MCF 10A (cell line): Measurements from ENCODE around the gene NUDT22. TPM values are rescaled to one million over a fixed set of nuclear protein-coding genes. Genes with fewer than 3 reads are reported as not detected.

ENCODE experiments used
- BruUV-seq: library from RNA; stranded (reverse); fragments of 400-500 nt; replicated peaks from 2 replicates; lab custom pipeline; 2021; lab: Mats Ljungman, UMichigan
- CTCF ChIA-PET: fragments of 300-600 bp; sonication (Branson Sonifier 250); formaldehyde crosslinking; extraction: SDS; loops from one replicate; lab custom pipeline; 2021; ENCODE audit warnings: antibody characterized with exemption, inconsistent platforms; lab: Yijun Ruan, JAX
- POLR2A ChIA-PET: fragments of 300-600, 350-650 bp; sonication (Branson Sonifier 250); formaldehyde crosslinking; extraction: SDS; loops from one replicate; lab custom pipeline; 2020; ENCODE audit warnings: antibody characterized with exemption, inconsistent platforms; lab: Yijun Ruan, JAX
- DNase-seq: peaks from one replicate; pipeline ENCODE4 v3.0.0-alpha.2; 2018; ENCODE audit not compliant: unreplicated experiment
- H3K27ac Mint-ChIP-seq: one replicate; pipeline ENCODE4 v1.8.0; 2022; ENCODE audit warnings: mild to moderate bottlenecking, low read depth, mixed read lengths; ENCODE audit not compliant: unreplicated experiment
- H3K27me3 Mint-ChIP-seq: one replicate; pipeline ENCODE4 v1.8.0; 2022; ENCODE audit warnings: mixed read lengths; ENCODE audit not compliant: insufficient read depth, unreplicated experiment
- H3K36me3 Mint-ChIP-seq: one replicate; pipeline ENCODE4 v1.8.0; 2022; ENCODE audit warnings: mild to moderate bottlenecking, moderate library complexity, mixed read lengths; ENCODE audit not compliant: insufficient read depth, unreplicated experiment
- H3K4me1 Mint-ChIP-seq: one replicate; pipeline ENCODE4 v1.8.0; 2022; ENCODE audit warnings: mixed read lengths; ENCODE audit not compliant: insufficient read depth, unreplicated experiment
- H3K4me3 Mint-ChIP-seq: one replicate; pipeline ENCODE4 v1.8.0; 2022; ENCODE audit warnings: mild to moderate bottlenecking, moderate library complexity, mixed read lengths; ENCODE audit not compliant: unreplicated experiment
- H3K9me3 Mint-ChIP-seq: one replicate; pipeline ENCODE4 v1.8.0; 2022; ENCODE audit warnings: mixed read lengths; ENCODE audit not compliant: unreplicated experiment
- intact Hi-C: fragments of 100-400 bp; cut with micrococcal nuclease; formaldehyde crosslinking; loops from 2 replicates; pipeline ENCODE4 v1.14.1; 2022
- total RNA-seq: library from RNA; stranded (reverse); gene quantifications from 2 replicates; pipeline ENCODE4 v1.2.3, GENCODE V29; 2022
- TF ChIP-seq, protein P1 (sequence below): fragments of 200-600 bp; IDR thresholded peaks from one replicate; pipeline ENCODE4 v1.8.0; 2022; ENCODE audit warnings: antibody characterized with exemption, mild to moderate bottlenecking; ENCODE audit not compliant: unreplicated experiment

Gene NUDT22
- total RNA-seq, 1 experiment from 2014 or later: 51.0 TPM

- no peak for DNase-seq
- no peak overlapping the region for H3K27ac Mint-ChIP-seq
- no peaks in the 10 kb centered on the region for H3K9me3 Mint-ChIP-seq
- BruUV-seq: no TSS peak
- no peak overlapping the region for H3K4me3 Mint-ChIP-seq
- peaks cover 8% of the 10 kb centered on the region for H3K36me3 Mint-ChIP-seq
- intact Hi-C loops: no loop called here
- peaks cover 7% of the 10 kb centered on the region for H3K4me1 Mint-ChIP-seq
- ChIA-PET POLR2A (interaction anchor here (0.9 to 4.0 kb wide), 8 partner anchors 10 to 502 kb away, joined by 3 to 42 read pairs (median 4); partner anchors contain the start of genes ESRRA, MACROD1, NUDT22 and TRPT1), CTCF (interaction anchor here (0.5 to 0.6 kb wide), 3 partner anchors 112 to 1302 kb away, joined by 3 to 5 read pairs (median 3); no protein-coding TSS in a partner anchor)
- H3K27me3 Mint-ChIP-seq: no peaks in the 10 kb centered on the region
- TF ChIP-seq, protein P1, sequence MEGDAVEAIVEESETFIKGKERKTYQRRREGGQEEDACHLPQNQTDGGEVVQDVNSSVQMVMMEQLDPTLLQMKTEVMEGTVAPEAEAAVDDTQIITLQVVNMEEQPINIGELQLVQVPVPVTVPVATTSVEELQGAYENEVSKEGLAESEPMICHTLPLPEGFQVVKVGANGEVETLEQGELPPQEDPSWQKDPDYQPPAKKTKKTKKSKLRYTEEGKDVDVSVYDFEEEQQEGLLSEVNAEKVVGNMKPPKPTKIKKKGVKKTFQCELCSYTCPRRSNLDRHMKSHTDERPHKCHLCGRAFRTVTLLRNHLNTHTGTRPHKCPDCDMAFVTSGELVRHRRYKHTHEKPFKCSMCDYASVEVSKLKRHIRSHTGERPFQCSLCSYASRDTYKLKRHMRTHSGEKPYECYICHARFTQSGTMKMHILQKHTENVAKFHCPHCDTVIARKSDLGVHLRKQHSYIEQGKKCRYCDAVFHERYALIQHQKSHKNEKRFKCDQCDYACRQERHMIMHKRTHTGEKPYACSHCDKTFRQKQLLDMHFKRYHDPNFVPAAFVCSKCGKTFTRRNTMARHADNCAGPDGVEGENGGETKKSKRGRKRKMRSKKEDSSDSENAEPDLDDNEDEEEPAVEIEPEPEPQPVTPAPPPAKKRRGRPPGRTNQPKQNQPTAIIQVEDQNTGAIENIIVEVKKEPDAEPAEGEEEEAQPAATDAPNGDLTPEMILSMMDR: no peak
These were observed 42.2 kb upstream of the NUDT22 start for GRCh38 chr11:64183890-64184289.

- TSS peak; percentile 78 for BruUV-seq
- intact Hi-C loops: loop anchor here (5.0 kb wide), 2 partner anchors 102 to 117 kb away; partner anchors contain the start of genes CATSPERZ and GPR137
These were observed 40.8 kb upstream of the NUDT22 start for GRCh38 chr11:64185175-64185692.

DNA sequence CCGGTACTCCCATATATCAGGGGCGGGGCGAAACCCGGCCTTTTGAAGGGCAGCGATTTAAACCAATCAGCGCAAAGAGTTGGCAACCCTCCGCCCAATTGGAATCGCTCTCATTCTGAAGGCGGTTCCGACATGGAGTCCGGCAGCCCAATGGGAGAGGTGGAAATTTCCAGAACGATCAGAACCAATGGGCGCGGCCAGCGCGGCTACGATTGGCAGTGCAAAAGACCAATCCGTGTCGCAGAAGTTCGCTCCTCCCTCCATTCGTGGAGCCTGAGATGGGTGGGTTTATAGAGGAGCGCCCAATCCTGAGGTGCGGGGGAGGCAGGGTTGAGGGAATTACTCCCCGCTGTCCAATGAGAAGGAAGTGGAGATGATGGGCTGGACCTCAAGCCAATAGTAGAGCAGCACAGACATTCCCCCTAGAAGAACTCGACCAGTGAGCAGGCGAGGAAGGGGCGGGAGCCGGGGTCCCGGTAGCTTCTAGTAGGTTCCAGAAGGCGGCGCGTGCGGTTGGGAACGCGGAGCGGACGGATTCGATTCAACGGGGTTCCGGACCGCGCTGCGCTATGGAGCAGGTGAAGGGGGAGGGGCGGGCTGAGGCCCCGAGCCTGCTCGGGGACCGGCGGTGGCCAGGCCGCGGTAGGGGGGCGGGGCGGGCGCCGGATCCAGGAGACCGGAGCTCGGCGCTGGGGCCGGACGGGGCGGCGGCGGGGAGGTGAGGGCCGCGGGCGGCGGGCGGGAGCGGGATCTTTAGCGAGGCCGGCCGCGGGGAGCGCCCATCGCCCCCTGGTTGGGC, 40.2 kb upstream of the NUDT22 start, which contains the start of gene STIP1:
STIP1 (plus strand) TSS at position 479 of the 799 bp plus-strand sequence; CDS start at position 570, 91 bp downstream.
- ChIA-PET CTCF (interaction anchor here (0.5 to 1.7 kb wide), 11 partner anchors 8 to 1151 kb away, joined by 3 to 8 read pairs (median 3); no protein-coding TSS in a partner anchor), POLR2A (interaction anchor here (0.5 to 4.0 kb wide), 28 partner anchors 9 to 732 kb away, joined by 3 to 42 read pairs (median 5); partner anchors contain the start of genes CATSPERZ, COX8A, ESRRA and FERMT3)
- Mint-ChIP-seq H3K27ac (no peak within 1 kb of the TSS), H3K9me3 (no peaks in the 10 kb centered on the region), H3K4me3 (no peak within 1 kb of the TSS), H3K4me1 (peaks cover 7% of the 10 kb centered on the region), H3K27me3 (no peaks in the 10 kb centered on the region), H3K36me3 (peaks cover 23% of the 10 kb centered on the region)
- intact Hi-C loops: loop anchor here (2.0 to 5.0 kb wide), 3 partner anchors 41 to 116 kb away; partner anchors contain the start of genes CATSPERZ, GPR137, NUDT22 and TRPT1
- TF ChIP-seq, protein P1: peak; percentile 23
- DNase-seq: peak; percentile 100
- no TSS peak for BruUV-seq

More at GRCh38 chr11:64185175-64185692, 40.8 kb upstream of the NUDT22 start:
- Mint-ChIP-seq H3K27me3 (no peaks in the 10 kb centered on the region), H3K27ac (no peak overlapping the region), H3K9me3 (no peaks in the 10 kb centered on the region), H3K36me3 (peaks cover 17% of the 10 kb centered on the region), H3K4me1 (peaks cover 7% of the 10 kb centered on the region), H3K4me3 (no peak overlapping the region)
- POLR2A ChIA-PET: interaction anchor here (0.5 to 4.0 kb wide), 29 partner anchors 9 to 733 kb away, joined by 3 to 42 read pairs (median 5); partner anchors contain the start of genes CATSPERZ, COX8A, DNAJC4 and ESRRA
- DNase-seq: peak; percentile 83
- TF ChIP-seq, protein P1: peak; percentile 38
- CTCF ChIA-PET: interaction anchor here (0.5 to 1.7 kb wide), 13 partner anchors 9 to 1150 kb away, joined by 3 to 8 read pairs (median 3); no protein-coding TSS in a partner anchor
